ENCODE measurements around the gene FAM25A.

The FAM25A gene

DNA sequence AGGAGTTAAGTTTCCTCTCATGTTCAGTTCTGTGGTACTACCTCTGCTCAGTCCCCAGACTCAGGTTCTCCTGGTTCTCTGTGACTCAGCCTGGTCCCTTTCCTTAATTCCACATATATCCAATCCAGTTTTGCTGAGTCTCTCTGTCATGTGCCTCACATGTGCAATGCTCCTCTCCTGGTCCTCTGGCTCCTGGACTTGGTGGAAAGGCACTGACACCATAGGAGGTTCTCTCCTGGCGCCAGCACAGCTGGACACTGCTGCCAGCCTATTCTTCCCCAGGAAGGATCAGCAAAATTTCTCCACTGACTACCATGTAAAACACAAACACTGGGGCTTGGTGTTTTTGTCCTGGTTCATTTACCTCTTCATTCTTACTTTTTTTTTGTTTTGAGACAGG, 46.8 kb downstream of the FAM25A start:
- DNase-seq = no peak

DNA sequence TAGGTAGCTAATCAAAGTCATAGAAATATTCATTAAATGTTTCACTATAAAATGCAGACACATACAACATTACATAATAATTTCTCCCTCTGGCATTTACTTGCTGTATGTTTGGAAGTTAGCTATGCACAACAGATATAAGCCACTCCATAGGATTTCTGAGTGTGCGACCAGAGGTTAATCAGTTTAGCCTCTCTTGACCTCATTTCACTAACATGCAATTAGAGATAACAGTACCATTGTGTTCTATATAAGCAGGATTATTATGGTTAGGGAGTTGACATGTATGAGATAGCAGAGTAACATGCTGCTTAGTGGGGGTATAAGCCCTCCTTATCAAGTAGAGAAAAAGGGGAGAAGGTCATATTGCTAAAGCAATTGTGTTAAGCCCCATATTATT, 48.2 kb downstream of the FAM25A start:
- DNase-seq = no peak

- DNase-seq = no peak
Measured at GRCh38 chr10:87072449-87072848, 52.4 kb downstream of the FAM25A start.
